GM12864 (cell line): ENCODE data around the gene B4GAT1.

Experiments used
- DNase-seq: peaks from one replicate; pipeline ENCODE4 v3.0.0-alpha.2; 2011; ENCODE audit warnings: low read depth
- H3K4me3 ChIP-seq: 2 replicates; pipeline ENCODE4 v1.5.1; 2011; ENCODE audit warnings: mild to moderate bottlenecking, low read depth, low read length, control low read depth
- CTCF ChIP-seq: IDR thresholded peaks from 2 replicates; pipeline ENCODE4 v1.5.1; 2011; ENCODE audit warnings: low read depth, mild to moderate bottlenecking, moderate library complexity, low read length, control low read depth, inconsistent platforms; ENCODE audit errors: missing control alignments

The B4GAT1 gene

GRCh38 chr11:66365711-66366619 lies 18.5 kb upstream of the B4GAT1 start:
- no peak for TF ChIP-seq CTCF
- no peak overlapping the region for H3K4me3 ChIP-seq
- DNase-seq, result no peak

GRCh38 chr11:66365166-66365565 lies 17.7 kb upstream of the B4GAT1 start:
- no peak overlapping the region for H3K4me3 ChIP-seq
- no peak for TF ChIP-seq CTCF
- no peak for DNase-seq

- H3K4me3 ChIP-seq, result no peak overlapping the region
- no peak for DNase-seq
- TF ChIP-seq CTCF, result peak; percentile 95
These were observed 16.5 kb upstream of the B4GAT1 start for GRCh38 chr11:66363805-66364535.

- H3K4me3 ChIP-seq, result no peak overlapping the region
- TF ChIP-seq CTCF, result no peak
- DNase-seq, result no peak
These were observed 15.8 kb upstream of the B4GAT1 start for GRCh38 chr11:66363187-66363601.

GRCh38 chr11:66362481-66363147 lies 15.2 kb upstream of the B4GAT1 start:
- no peak overlapping the region for H3K4me3 ChIP-seq
- no peak for TF ChIP-seq CTCF
- no peak for DNase-seq

GRCh38 chr11:66361502-66361941 lies 14.1 kb upstream of the B4GAT1 start:
- no peak for DNase-seq
- no peak for TF ChIP-seq CTCF

More at GRCh38 chr11:66361502-66361941, 14.1 kb upstream of the B4GAT1 start:
- H3K4me3 ChIP-seq, result no peak overlapping the region
